ENCODE measurements around the gene SENP1.

SENP1 gene

GRCh38 chr12:48009471-48009870 is 96.4 kb downstream of the SENP1 start:
- WGBS (ENCODE audit: insufficient coverage) = 91% methylated on average over 1 of the region's 1 CpG
- Histone ChIP-seq H3K27ac (ENCODE audit: insufficient read depth in 1 of 2, low read depth in 1 of 2, low read length in 2 of 2, poor library complexity in 1 of 2, severe bottlenecking in 2 of 2) (no peak overlapping the region), H3K4me1 (ENCODE audit: control extremely low read depth in 1 of 4, control insufficient read depth in 4 of 4, insufficient read depth in 4 of 4, low read length in 3 of 4) (peaks cover 0 to 8% (median 7%) of the 10 kb centered on the region in 4 experiments), H3K36me3 (ENCODE audit: control insufficient read depth in 4 of 4, insufficient read depth in 4 of 4, low read length in 3 of 4) (no peaks in the 10 kb centered on the region), H3K27me3 (replicated peaks in 2 of 5; ENCODE audit: control insufficient read depth in 4 of 5, insufficient read depth in 5 of 5, low read length in 4 of 5) (peaks cover 9 to 46% (median 33%) of the 10 kb centered on the region in 5 experiments), H3K9me3 (ENCODE audit: control extremely low read depth in 1 of 5, control insufficient read depth in 4 of 5, insufficient read depth in 2 of 5, low read depth in 1 of 5, low read length in 4 of 5) (no peaks in the 10 kb centered on the region), H3K4me3 (ENCODE audit: control insufficient read depth in 1 of 7, extremely low read depth in 1 of 7, insufficient read depth in 4 of 7, low read depth in 2 of 7, low read length in 6 of 7) (no peak overlapping the region)
- CTCF ChIA-PET = no interaction called here
- no peak for DNase-seq
- POLR2A ChIA-PET = no interaction called here

GRCh38 chr12:48008950-48009349 is 96.9 kb downstream of the SENP1 start:
- peaks cover 9 to 50% (median 34%) of the 10 kb centered on the region in 5 experiments for H3K27me3 ChIP-seq (replicated peaks in 2 of 5; ENCODE audit: control insufficient read depth in 4 of 5, insufficient read depth in 5 of 5, low read length in 4 of 5)
- POLR2A ChIA-PET = interaction anchor here (0.7 kb wide), 1 partner anchor 175 kb away, joined by 3 read pairs; no protein-coding TSS in a partner anchor
- CTCF ChIA-PET = no interaction called here
- H3K9me3 ChIP-seq (ENCODE audit: control extremely low read depth in 1 of 5, control insufficient read depth in 4 of 5, insufficient read depth in 2 of 5, low read depth in 1 of 5, low read length in 4 of 5) = no peaks in the 10 kb centered on the region
- no peak for DNase-seq
- H3K4me1 ChIP-seq (ENCODE audit: control extremely low read depth in 1 of 4, control insufficient read depth in 4 of 4, insufficient read depth in 4 of 4, low read length in 3 of 4) = peaks cover 0 to 13% (median 12%) of the 10 kb centered on the region in 4 experiments
- H3K36me3 ChIP-seq (ENCODE audit: control insufficient read depth in 4 of 4, insufficient read depth in 4 of 4, low read length in 3 of 4) = no peaks in the 10 kb centered on the region
- WGBS (ENCODE audit: insufficient coverage) = 83% methylated on average over 1 of the region's 4 CpGs
- H3K27ac ChIP-seq (ENCODE audit: insufficient read depth in 1 of 2, low read depth in 1 of 2, low read length in 2 of 2, poor library complexity in 1 of 2, severe bottlenecking in 2 of 2) = no peak overlapping the region
- no peak overlapping the region for H3K4me3 ChIP-seq (ENCODE audit: control insufficient read depth in 1 of 7, extremely low read depth in 1 of 7, insufficient read depth in 4 of 7, low read depth in 2 of 7, low read length in 6 of 7)

GRCh38 chr12:48008349-48008748 is 97.5 kb downstream of the SENP1 start:
- POLR2A ChIA-PET = interaction anchor here (0.7 kb wide), 1 partner anchor 176 kb away, joined by 3 read pairs; no protein-coding TSS in a partner anchor
- no peaks in the 10 kb centered on the region for H3K9me3 ChIP-seq (ENCODE audit: control extremely low read depth in 1 of 5, control insufficient read depth in 4 of 5, insufficient read depth in 2 of 5, low read depth in 1 of 5, low read length in 4 of 5)
- H3K27ac ChIP-seq (ENCODE audit: insufficient read depth in 1 of 2, low read depth in 1 of 2, low read length in 2 of 2, poor library complexity in 1 of 2, severe bottlenecking in 2 of 2) = no peak overlapping the region
- H3K36me3 ChIP-seq (ENCODE audit: control insufficient read depth in 4 of 4, insufficient read depth in 4 of 4, low read length in 3 of 4) = no peaks in the 10 kb centered on the region
- no peak overlapping the region for H3K4me3 ChIP-seq (ENCODE audit: control insufficient read depth in 1 of 7, extremely low read depth in 1 of 7, insufficient read depth in 4 of 7, low read depth in 2 of 7, low read length in 6 of 7)
- DNase-seq = no peak
- peaks cover 3 to 19% (median 18%) of the 10 kb centered on the region in 4 experiments for H3K4me1 ChIP-seq (ENCODE audit: control extremely low read depth in 1 of 4, control insufficient read depth in 4 of 4, insufficient read depth in 4 of 4, low read length in 3 of 4)
- peaks cover 9 to 56% (median 40%) of the 10 kb centered on the region in 5 experiments for H3K27me3 ChIP-seq (replicated peaks in 2 of 5; ENCODE audit: control insufficient read depth in 4 of 5, insufficient read depth in 5 of 5, low read length in 4 of 5)
- CTCF ChIA-PET = no interaction called here
- whole genome bisulfite sequencing (ENCODE audit: insufficient coverage) = 89% methylated on average over 2 of the region's 2 CpGs

GRCh38 chr12:48007206-48007605 is 98.7 kb downstream of the SENP1 start:
- 92% methylated on average over 2 of the region's 4 CpGs for WGBS (ENCODE audit: insufficient coverage)
- Histone ChIP-seq H3K4me3 (ENCODE audit: control insufficient read depth in 1 of 7, extremely low read depth in 1 of 7, insufficient read depth in 4 of 7, low read depth in 2 of 7, low read length in 6 of 7) (no peak overlapping the region), H3K9me3 (ENCODE audit: control extremely low read depth in 1 of 5, control insufficient read depth in 4 of 5, insufficient read depth in 2 of 5, low read depth in 1 of 5, low read length in 4 of 5) (no peaks in the 10 kb centered on the region), H3K27ac (ENCODE audit: insufficient read depth in 1 of 2, low read depth in 1 of 2, low read length in 2 of 2, poor library complexity in 1 of 2, severe bottlenecking in 2 of 2) (no peak overlapping the region), H3K27me3 (replicated peaks in 2 of 5; ENCODE audit: control insufficient read depth in 4 of 5, insufficient read depth in 5 of 5, low read length in 4 of 5) (peaks cover 9 to 68% (median 47%) of the 10 kb centered on the region in 5 experiments), H3K36me3 (ENCODE audit: control insufficient read depth in 4 of 4, insufficient read depth in 4 of 4, low read length in 3 of 4) (no peaks in the 10 kb centered on the region), H3K4me1 (ENCODE audit: control extremely low read depth in 1 of 4, control insufficient read depth in 4 of 4, insufficient read depth in 4 of 4, low read length in 3 of 4) (peaks cover 3 to 30% (median 29%) of the 10 kb centered on the region in 4 experiments)
- ChIA-PET POLR2A (no interaction called here), CTCF (no interaction called here)
- DNase-seq = no peak

- POLR2A ChIA-PET = no interaction called here
- peaks cover 9 to 83% (median 54%) of the 10 kb centered on the region in 5 experiments for H3K27me3 ChIP-seq (replicated peaks in 2 of 5; ENCODE audit: control insufficient read depth in 4 of 5, insufficient read depth in 5 of 5, low read length in 4 of 5)
- CTCF ChIA-PET = interaction anchor here (0.8 to 1.5 kb wide), 4 partner anchors 11 to 41 kb away, joined by 3 read pairs; no protein-coding TSS in a partner anchor
Measured at GRCh38 chr12:48005750-48006021, 100.2 kb downstream of the SENP1 start.

GRCh38 chr12:48005001-48005749 is 100.7 kb downstream of the SENP1 start:
- ChIA-PET POLR2A (interaction anchor here (0.6 kb wide), 1 partner anchor 10 kb away, joined by 3 read pairs; no protein-coding TSS in a partner anchor), CTCF (interaction anchor here (0.8 to 1.5 kb wide), 5 partner anchors 11 to 41 kb away, joined by 3 read pairs; no protein-coding TSS in a partner anchor)
- Histone ChIP-seq H3K36me3 (ENCODE audit: control insufficient read depth in 4 of 4, insufficient read depth in 4 of 4, low read length in 3 of 4) (no peaks in the 10 kb centered on the region), H3K27ac (ENCODE audit: insufficient read depth in 1 of 2, low read depth in 1 of 2, low read length in 2 of 2, poor library complexity in 1 of 2, severe bottlenecking in 2 of 2) (no peak overlapping the region), H3K4me3 (ENCODE audit: control insufficient read depth in 1 of 7, extremely low read depth in 1 of 7, insufficient read depth in 4 of 7, low read depth in 2 of 7, low read length in 6 of 7) (peak overlapping the region in 5 of 7 experiments; percentile 42 to 68 (median 61)), H3K27me3 (replicated peaks in 2 of 5; ENCODE audit: control insufficient read depth in 4 of 5, insufficient read depth in 5 of 5, low read length in 4 of 5) (peaks cover 9 to 88% (median 57%) of the 10 kb centered on the region in 5 experiments), H3K9me3 (ENCODE audit: control extremely low read depth in 1 of 5, control insufficient read depth in 4 of 5, insufficient read depth in 2 of 5, low read depth in 1 of 5, low read length in 4 of 5) (no peaks in the 10 kb centered on the region), H3K4me1 (ENCODE audit: control extremely low read depth in 1 of 4, control insufficient read depth in 4 of 4, insufficient read depth in 4 of 4, low read length in 3 of 4) (peaks cover 3 to 45% (median 43%) of the 10 kb centered on the region in 4 experiments)
- WGBS (ENCODE audit: insufficient coverage) = 39% methylated on average over 27 of the region's 30 CpGs
- no peak for DNase-seq

More at GRCh38 chr12:48005750-48006021, 100.2 kb downstream of the SENP1 start:
- Histone ChIP-seq H3K9me3 (ENCODE audit: control extremely low read depth in 1 of 5, control insufficient read depth in 4 of 5, insufficient read depth in 2 of 5, low read depth in 1 of 5, low read length in 4 of 5) (no peaks in the 10 kb centered on the region), H3K4me3 (ENCODE audit: control insufficient read depth in 1 of 7, extremely low read depth in 1 of 7, insufficient read depth in 4 of 7, low read depth in 2 of 7, low read length in 6 of 7) (no peak overlapping the region), H3K27ac (ENCODE audit: insufficient read depth in 1 of 2, low read depth in 1 of 2, low read length in 2 of 2, poor library complexity in 1 of 2, severe bottlenecking in 2 of 2) (no peak overlapping the region), H3K36me3 (ENCODE audit: control insufficient read depth in 4 of 4, insufficient read depth in 4 of 4, low read length in 3 of 4) (no peaks in the 10 kb centered on the region), H3K4me1 (ENCODE audit: control extremely low read depth in 1 of 4, control insufficient read depth in 4 of 4, insufficient read depth in 4 of 4, low read length in 3 of 4) (peaks cover 3 to 45% (median 43%) of the 10 kb centered on the region in 4 experiments)
- DNase-seq = no peak
